Osteoblast (primary cell): ENCODE measurements around the gene OR1F1. TPM values are rescaled to one million over a fixed set of nuclear protein-coding genes. Genes with fewer than 3 reads are reported as not detected.

Source experiments
- DNase-seq: peaks from one replicate; pipeline ENCODE4 v3.0.0; 2011; ENCODE audit warnings: low spot score, mixed read lengths; ENCODE audit not compliant: insufficient read length; ENCODE audit errors: missing footprints
- H2AFZ ChIP-seq: 2 replicates; pipeline ENCODE4 v1.6.0; 2011; ENCODE audit warnings: mild to moderate bottlenecking, low read length
- H3K27ac ChIP-seq: 2 replicates; pipeline ENCODE4 v1.5.1; 2011; ENCODE audit warnings: mild to moderate bottlenecking, low read depth, low read length, moderate library complexity
- H3K27me3 ChIP-seq: 2 replicates; pipeline ENCODE4 v1.6.0; 2012; ENCODE audit warnings: mild to moderate bottlenecking, control low read depth, inconsistent platforms, low read length, moderate library complexity; ENCODE audit not compliant: insufficient read depth
- H3K36me3 ChIP-seq: 2 replicates; pipeline ENCODE4 v1.5.1; 2011; ENCODE audit warnings: mild to moderate bottlenecking, low read length, control low read depth, moderate library complexity; ENCODE audit not compliant: insufficient read depth
- H3K4me1 ChIP-seq: 2 replicates; pipeline ENCODE4 v1.5.1; 2011; ENCODE audit warnings: mild to moderate bottlenecking, low read length, control low read depth, moderate library complexity; ENCODE audit not compliant: insufficient read depth
- H3K4me2 ChIP-seq: 2 replicates; pipeline ENCODE4 v1.6.0; 2011; ENCODE audit warnings: mild to moderate bottlenecking, low read length; ENCODE audit not compliant: insufficient read depth
- H3K4me3 ChIP-seq: fragments of 200-600 bp; sonication (generic); 3 replicates; pipeline ENCODE4 v1.5.1; 2012; ENCODE audit warnings: mild to moderate bottlenecking, low read length, inconsistent platforms; ENCODE audit not compliant: insufficient read depth
- H3K79me2 ChIP-seq: 2 replicates; pipeline ENCODE4 v1.6.0; 2012; ENCODE audit warnings: mild to moderate bottlenecking, low read length, control low read depth, inconsistent platforms; ENCODE audit not compliant: insufficient read depth
- H3K9me3 ChIP-seq: 2 replicates; pipeline ENCODE4 v1.5.1; 2011; ENCODE audit warnings: low read depth, low read length, control low read depth
- H4K20me1 ChIP-seq: 2 replicates; pipeline ENCODE4 v1.6.0; 2012; ENCODE audit warnings: mild to moderate bottlenecking, low read length, control low read depth; ENCODE audit not compliant: insufficient read depth
- total RNA-seq: library from RNA; depleted of rRNA; stranded (reverse); fragments of >200 nt; gene quantifications from 2 replicates; pipeline ENCODE4 v1.2.3, GENCODE V29; 2012
- TF ChIP-seq, protein P1 (sequence below): IDR thresholded peaks from 2 replicates; pipeline ENCODE4 v1.5.1; 2011; ENCODE audit warnings: mild to moderate bottlenecking, low read depth, low read length, moderate library complexity; ENCODE audit errors: extremely low read depth

The OR1F1 gene
- total RNA-seq, 1 donor = 0.36 TPM

DNA sequence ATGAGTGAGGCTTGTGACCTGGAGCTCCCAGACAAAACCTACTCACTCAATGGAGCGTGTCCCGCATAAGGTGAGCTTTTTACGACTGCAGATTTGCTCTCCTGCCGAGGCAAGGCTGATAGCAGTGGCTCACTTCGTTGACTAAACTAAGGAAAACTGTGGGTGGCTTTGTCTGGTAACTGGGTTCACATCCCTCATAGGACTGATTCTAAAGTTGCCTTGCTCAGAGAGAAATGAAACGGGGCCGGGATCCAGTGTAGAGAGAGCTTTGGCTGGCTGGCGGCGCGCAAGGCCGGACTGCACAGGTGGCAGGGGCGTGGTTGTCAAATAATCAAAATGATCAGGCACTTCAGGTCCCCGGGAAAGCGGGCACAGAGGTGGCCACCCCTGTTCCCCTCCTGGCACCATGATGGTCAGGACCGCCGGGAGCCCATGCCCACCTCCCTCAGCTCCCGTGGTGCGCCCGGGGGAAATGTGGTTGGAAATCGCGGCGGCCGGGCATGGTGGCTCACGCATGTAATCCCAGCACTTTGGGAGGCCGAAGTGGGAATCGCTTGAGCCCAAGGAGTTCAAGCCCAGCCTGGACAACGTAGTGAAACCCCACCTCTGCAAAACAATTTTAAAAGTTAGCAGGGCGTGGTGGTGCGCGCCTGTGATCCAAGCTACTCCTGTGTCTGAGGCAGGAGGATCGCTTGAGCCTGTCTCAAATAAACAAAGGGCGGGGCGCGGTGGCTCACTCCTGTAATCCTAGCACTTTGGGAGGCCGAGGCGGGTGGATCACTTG, 26.6 kb upstream of the OR1F1 start:
- Histone ChIP-seq H3K4me2 (no peak overlapping the region), H3K79me2 (no peaks in the 10 kb centered on the region), H3K27me3 (peaks cover under 1% of the 10 kb centered on the region), H2AFZ (no peak overlapping the region), H3K4me3 (no peak overlapping the region), H3K27ac (no peak overlapping the region), H3K9me3 (no peaks in the 10 kb centered on the region), H4K20me1 (no peaks in the 10 kb centered on the region), H3K4me1 (peaks cover 10% of the 10 kb centered on the region), H3K36me3 (no peaks in the 10 kb centered on the region)
- DNase-seq = peak; percentile 67
- TF ChIP-seq, protein P1, sequence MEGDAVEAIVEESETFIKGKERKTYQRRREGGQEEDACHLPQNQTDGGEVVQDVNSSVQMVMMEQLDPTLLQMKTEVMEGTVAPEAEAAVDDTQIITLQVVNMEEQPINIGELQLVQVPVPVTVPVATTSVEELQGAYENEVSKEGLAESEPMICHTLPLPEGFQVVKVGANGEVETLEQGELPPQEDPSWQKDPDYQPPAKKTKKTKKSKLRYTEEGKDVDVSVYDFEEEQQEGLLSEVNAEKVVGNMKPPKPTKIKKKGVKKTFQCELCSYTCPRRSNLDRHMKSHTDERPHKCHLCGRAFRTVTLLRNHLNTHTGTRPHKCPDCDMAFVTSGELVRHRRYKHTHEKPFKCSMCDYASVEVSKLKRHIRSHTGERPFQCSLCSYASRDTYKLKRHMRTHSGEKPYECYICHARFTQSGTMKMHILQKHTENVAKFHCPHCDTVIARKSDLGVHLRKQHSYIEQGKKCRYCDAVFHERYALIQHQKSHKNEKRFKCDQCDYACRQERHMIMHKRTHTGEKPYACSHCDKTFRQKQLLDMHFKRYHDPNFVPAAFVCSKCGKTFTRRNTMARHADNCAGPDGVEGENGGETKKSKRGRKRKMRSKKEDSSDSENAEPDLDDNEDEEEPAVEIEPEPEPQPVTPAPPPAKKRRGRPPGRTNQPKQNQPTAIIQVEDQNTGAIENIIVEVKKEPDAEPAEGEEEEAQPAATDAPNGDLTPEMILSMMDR = no peak

DNA sequence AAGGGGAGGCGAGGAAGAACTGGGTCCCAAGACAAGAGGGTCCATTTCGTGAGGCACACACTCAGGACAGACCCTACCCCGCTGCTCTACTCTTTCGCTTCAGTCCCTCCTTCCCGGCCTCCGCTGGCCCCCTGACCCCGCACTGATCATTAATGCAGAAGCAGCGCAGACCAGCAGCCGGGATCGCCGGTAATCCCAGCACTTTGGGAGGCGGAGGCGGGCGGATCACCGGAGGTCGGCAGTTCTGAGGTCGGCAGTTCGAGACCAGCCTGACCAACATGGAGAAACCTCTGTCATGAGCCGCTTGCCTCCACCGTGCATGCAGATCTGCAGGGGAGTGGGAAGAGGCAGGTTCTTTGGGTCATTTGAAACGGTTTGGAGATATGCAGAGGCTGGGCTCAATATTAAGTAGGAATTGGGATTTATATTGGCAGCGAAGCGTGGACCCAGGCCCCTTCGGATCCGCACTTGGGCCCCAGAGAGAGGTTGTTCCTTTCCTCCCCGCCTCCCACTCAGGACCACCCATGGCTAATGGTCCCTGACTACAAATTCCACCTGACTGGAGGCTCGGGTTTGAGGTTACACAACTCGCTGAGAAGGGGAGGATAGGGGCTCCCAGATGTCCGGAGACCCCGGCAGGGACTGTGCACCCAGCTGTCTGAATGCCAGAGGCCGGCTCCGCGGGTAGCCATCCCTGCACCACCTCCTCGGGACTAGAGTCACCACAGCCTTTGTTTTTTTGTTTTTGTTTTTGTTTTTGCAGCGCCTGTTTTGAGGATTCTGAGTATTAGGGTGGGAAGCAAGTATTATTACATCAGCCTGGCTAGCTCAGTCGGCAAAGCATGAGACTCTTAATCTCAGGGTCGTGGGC, 23.6 kb upstream of the OR1F1 start:
- Histone ChIP-seq H3K4me1 (no peaks in the 10 kb centered on the region), H3K36me3 (no peaks in the 10 kb centered on the region), H3K9me3 (no peaks in the 10 kb centered on the region), H3K79me2 (no peaks in the 10 kb centered on the region), H3K27ac (no peak overlapping the region), H2AFZ (no peak overlapping the region), H3K4me3 (no peak overlapping the region), H3K27me3 (peaks cover 20% of the 10 kb centered on the region), H3K4me2 (no peak overlapping the region), H4K20me1 (no peaks in the 10 kb centered on the region)
- DNase-seq = peak; percentile 43
- TF ChIP-seq, protein P1 = no peak

DNA sequence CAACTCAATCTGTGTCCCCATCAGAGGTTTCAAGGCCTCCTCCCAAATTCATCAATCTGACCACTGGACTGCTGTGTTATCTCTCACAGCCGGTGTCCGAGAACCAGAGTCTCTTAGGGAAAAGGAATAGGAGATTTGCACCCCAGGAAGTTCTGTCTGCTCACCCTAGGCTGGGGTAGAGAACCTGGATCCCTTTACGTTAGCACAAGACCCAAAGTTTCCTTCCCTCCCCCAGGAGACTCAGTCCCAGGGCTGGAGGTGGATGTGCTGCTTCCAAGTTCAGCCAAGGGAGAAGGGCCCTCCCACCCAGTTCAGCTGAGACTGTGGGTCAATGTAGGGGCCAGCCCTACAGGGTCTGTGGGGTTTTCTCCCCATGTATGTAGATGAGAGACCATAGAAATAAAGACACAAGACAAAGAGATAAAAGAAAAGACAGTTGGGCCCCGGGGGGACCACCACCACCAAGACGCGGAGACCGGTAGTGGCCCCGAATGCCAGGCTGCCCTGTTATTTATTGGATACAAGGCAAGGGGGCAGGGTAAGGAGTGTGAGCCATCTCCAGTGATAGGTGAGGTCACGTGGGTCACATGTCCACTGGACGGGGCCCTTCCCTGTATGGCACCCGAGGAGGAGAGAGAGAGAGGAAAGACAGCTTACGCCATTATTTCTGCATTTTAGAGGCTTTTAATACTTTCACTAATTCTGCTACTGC, 22.7 kb upstream of the OR1F1 start:
- Histone ChIP-seq H2AFZ (peak overlapping the region; percentile 94), H3K4me2 (peak overlapping the region; percentile 87), H3K36me3 (no peaks in the 10 kb centered on the region), H3K4me1 (no peaks in the 10 kb centered on the region), H3K79me2 (no peaks in the 10 kb centered on the region), H4K20me1 (no peaks in the 10 kb centered on the region), H3K9me3 (no peaks in the 10 kb centered on the region), H3K27me3 (peaks cover 29% of the 10 kb centered on the region), H3K4me3 (peak overlapping the region; percentile 49), H3K27ac (no peak overlapping the region)
- TF ChIP-seq, protein P1 = no peak
- peak; percentile 67 for DNase-seq
